Right atrium auricular region (tissue), 2 donors: ENCODE measurements around the gene TMC1. TPM values are rescaled to one million over a fixed set of nuclear protein-coding genes. Genes with fewer than 3 reads are reported as not detected.

Experiments
- DNase-seq: peaks from one replicate; pipeline ENCODE4 v3.0.0-alpha.2; 2019; ENCODE audit warnings: low spot score
- H3K27ac ChIP-seq, 2 donors: fragments of 200-600 bp; sonication (generic); 1 replicate in 1 of 2; 2 replicates in 1 of 2; pipeline ENCODE4 v1.5.1; 2016 to 2019
- H3K27me3 ChIP-seq, 2 donors: fragments of 200-600 bp; sonication (generic); one replicate each; pipeline versions ENCODE4 v1.5.1 to v1.6.0; 2017 to 2019
- H3K36me3 ChIP-seq: fragments of 200-600 bp; sonication (generic); one replicate; pipeline ENCODE4 v1.5.1; 2016
- H3K4me1 ChIP-seq, 2 donors: fragments of 200-600 bp; sonication (generic); one replicate each; pipeline versions ENCODE4 v1.5.1 to v1.6.0; 2017 to 2019
- H3K4me3 ChIP-seq, 2 donors: fragments of 200-600 bp; sonication (generic); 1 replicate in 1 of 2; 2 replicates in 1 of 2; pipeline ENCODE4 v1.5.1; 2017 to 2019; ENCODE audit warnings: mild to moderate bottlenecking in 1 of 2, moderate library complexity in 1 of 2
- H3K9me3 ChIP-seq, 2 donors: fragments of 200-600 bp; sonication (generic); one replicate each; pipeline ENCODE4 v1.5.1; 2019
- CTCF ChIP-seq, 2 donors: fragments of 200-600 bp; sonication (generic); IDR thresholded peaks; one replicate each; pipeline ENCODE4 v1.5.1; 2019; ENCODE audit warnings: antibody characterized with exemption in 2 of 2
- total RNA-seq, 2 donors: library from RNA; depleted of rRNA; stranded (reverse); fragments of >200 nt; gene quantifications; one replicate each; pipeline ENCODE4 v1.1.0, GENCODE V29; 2016

The TMC1 gene
- total RNA-seq, 2 donors from 2014 or later = not detected

GRCh38 chr9:72721067-72721466 is 199.7 kb downstream of the TMC1 start:
- H3K9me3 ChIP-seq = no peaks in the 10 kb centered on the region
- no peak overlapping the region for H3K27ac ChIP-seq
- H3K4me1 ChIP-seq = no peaks in the 10 kb centered on the region
- H3K36me3 ChIP-seq = no peaks in the 10 kb centered on the region
- H3K27me3 ChIP-seq = no peaks in the 10 kb centered on the region
- no peak overlapping the region for H3K4me3 ChIP-seq
- no peak for TF ChIP-seq CTCF (IDR thresholded peaks at IDR 0.05)
- no peak for DNase-seq

GRCh38 chr9:72726947-72727346 is 205.5 kb downstream of the TMC1 start:
- no peak for TF ChIP-seq CTCF (IDR thresholded peaks at IDR 0.05)
- H3K4me3 ChIP-seq = no peak overlapping the region
- H3K36me3 ChIP-seq = no peaks in the 10 kb centered on the region
- no peak for DNase-seq
- H3K9me3 ChIP-seq = no peaks in the 10 kb centered on the region
- no peak overlapping the region for H3K27ac ChIP-seq
- no peaks in the 10 kb centered on the region for H3K4me1 ChIP-seq
- no peaks in the 10 kb centered on the region for H3K27me3 ChIP-seq

- no peaks in the 10 kb centered on the region for H3K36me3 ChIP-seq
- no peak overlapping the region for H3K4me3 ChIP-seq
- no peak for DNase-seq
- no peaks in the 10 kb centered on the region for H3K9me3 ChIP-seq
- no peak for TF ChIP-seq CTCF (IDR thresholded peaks at IDR 0.05)
- H3K27me3 ChIP-seq = no peaks in the 10 kb centered on the region
- H3K4me1 ChIP-seq = no peaks in the 10 kb centered on the region
- H3K27ac ChIP-seq = no peak overlapping the region
Measured at GRCh38 chr9:72728031-72728770, 206.8 kb downstream of the TMC1 start.

GRCh38 chr9:72733895-72734294 is 212.5 kb downstream of the TMC1 start:
- no peak overlapping the region for H3K27ac ChIP-seq
- no peak overlapping the region for H3K4me3 ChIP-seq
- no peaks in the 10 kb centered on the region for H3K4me1 ChIP-seq
- H3K36me3 ChIP-seq = no peaks in the 10 kb centered on the region
- no peak for TF ChIP-seq CTCF (IDR thresholded peaks at IDR 0.05)
- H3K27me3 ChIP-seq = no peaks in the 10 kb centered on the region
- no peak for DNase-seq
- H3K9me3 ChIP-seq = no peaks in the 10 kb centered on the region

- no peak for TF ChIP-seq CTCF (IDR thresholded peaks at IDR 0.05)
- H3K4me1 ChIP-seq = no peaks in the 10 kb centered on the region
- no peak overlapping the region for H3K27ac ChIP-seq
- H3K27me3 ChIP-seq = no peaks in the 10 kb centered on the region
- H3K9me3 ChIP-seq = no peaks in the 10 kb centered on the region
- DNase-seq = no peak
- no peaks in the 10 kb centered on the region for H3K36me3 ChIP-seq
- no peak overlapping the region for H3K4me3 ChIP-seq
Measured at GRCh38 chr9:72734631-72735030, 213.2 kb downstream of the TMC1 start.

- DNase-seq = no peak
- no peaks in the 10 kb centered on the region for H3K36me3 ChIP-seq
- H3K27me3 ChIP-seq = no peaks in the 10 kb centered on the region
- no peaks in the 10 kb centered on the region for H3K4me1 ChIP-seq
- no peak for TF ChIP-seq CTCF (IDR thresholded peaks at IDR 0.05)
- H3K27ac ChIP-seq = no peak overlapping the region
- no peak overlapping the region for H3K4me3 ChIP-seq
- no peaks in the 10 kb centered on the region for H3K9me3 ChIP-seq
Measured at GRCh38 chr9:72743836-72744235, 222.4 kb downstream of the TMC1 start.
